ENCODE measurements around the gene GPATCH2L.

DNA sequence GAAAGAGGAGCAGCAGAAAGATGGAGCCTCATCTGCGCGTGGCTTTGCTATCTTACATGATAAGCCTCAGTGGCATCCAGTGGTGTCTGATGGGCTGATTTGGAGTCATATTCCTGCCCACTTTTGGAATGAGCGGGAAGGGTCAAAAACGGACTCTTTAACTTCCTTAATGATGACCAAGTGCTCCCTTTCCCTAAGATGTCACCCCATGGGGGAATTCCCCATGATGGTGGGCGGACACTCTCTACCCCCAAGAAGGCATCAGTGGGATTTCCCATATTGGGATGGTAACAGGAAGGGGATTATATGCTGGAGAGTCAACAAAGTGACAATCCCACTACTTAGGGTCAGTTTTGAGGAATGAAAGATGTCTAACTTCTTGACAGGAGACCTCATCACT lies 110.9 kb downstream of the GPATCH2L start:
- TF ChIP-seq, protein P1, sequence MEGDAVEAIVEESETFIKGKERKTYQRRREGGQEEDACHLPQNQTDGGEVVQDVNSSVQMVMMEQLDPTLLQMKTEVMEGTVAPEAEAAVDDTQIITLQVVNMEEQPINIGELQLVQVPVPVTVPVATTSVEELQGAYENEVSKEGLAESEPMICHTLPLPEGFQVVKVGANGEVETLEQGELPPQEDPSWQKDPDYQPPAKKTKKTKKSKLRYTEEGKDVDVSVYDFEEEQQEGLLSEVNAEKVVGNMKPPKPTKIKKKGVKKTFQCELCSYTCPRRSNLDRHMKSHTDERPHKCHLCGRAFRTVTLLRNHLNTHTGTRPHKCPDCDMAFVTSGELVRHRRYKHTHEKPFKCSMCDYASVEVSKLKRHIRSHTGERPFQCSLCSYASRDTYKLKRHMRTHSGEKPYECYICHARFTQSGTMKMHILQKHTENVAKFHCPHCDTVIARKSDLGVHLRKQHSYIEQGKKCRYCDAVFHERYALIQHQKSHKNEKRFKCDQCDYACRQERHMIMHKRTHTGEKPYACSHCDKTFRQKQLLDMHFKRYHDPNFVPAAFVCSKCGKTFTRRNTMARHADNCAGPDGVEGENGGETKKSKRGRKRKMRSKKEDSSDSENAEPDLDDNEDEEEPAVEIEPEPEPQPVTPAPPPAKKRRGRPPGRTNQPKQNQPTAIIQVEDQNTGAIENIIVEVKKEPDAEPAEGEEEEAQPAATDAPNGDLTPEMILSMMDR (IDR thresholded peaks at IDR 0.05): no peak
- no peak for TF ChIP-seq POLR2A (IDR thresholded peaks at IDR 0.05)
